ENCODE measurements around the gene CYP2A6. TPM values are rescaled to one million over a fixed set of nuclear protein-coding genes. Genes with fewer than 3 reads are reported as not detected.
"Not testable (repeated sequence)": the region's sequence is repeated elsewhere in the genome, so short reads cannot be mapped to it uniquely, and the experiment has no call there.

Gene CYP2A6
- total RNA-seq, 1 donor from 2014 or later = 1.9 TPM

- not testable (repeated sequence) for DNase-seq (ENCODE audit: low spot score)
Measured at GRCh38 chr19:40843653-40844052, 6.6 kb downstream of the CYP2A6 start.

GRCh38 chr19:40842997-40843652 is 7.1 kb downstream of the CYP2A6 start:
- not testable (repeated sequence) for DNase-seq (ENCODE audit: low spot score)

GRCh38 chr19:40842012-40842411 is 8.2 kb downstream of the CYP2A6 start:
- DNase-seq (ENCODE audit: low spot score) = not testable (repeated sequence)

- DNase-seq (ENCODE audit: low spot score) = not testable (repeated sequence)
Measured at GRCh38 chr19:40838477-40838876, 11.8 kb downstream of the CYP2A6 start.

GRCh38 chr19:40836754-40837429 is 13.4 kb downstream of the CYP2A6 start:
- no peak for DNase-seq (ENCODE audit: low spot score)

- not testable (repeated sequence) for DNase-seq (ENCODE audit: low spot score)
Measured at GRCh38 chr19:40833728-40834533, 16.3 kb downstream of the CYP2A6 start.

- not testable (repeated sequence) for DNase-seq (ENCODE audit: low spot score)
Measured at GRCh38 chr19:40832431-40832790, 17.8 kb downstream of the CYP2A6 start.

- no peak for DNase-seq (ENCODE audit: low spot score)
Measured at GRCh38 chr19:40831502-40832430, 18.5 kb downstream of the CYP2A6 start.

- not testable (repeated sequence) for DNase-seq (ENCODE audit: low spot score)
Measured at GRCh38 chr19:40830741-40831140, 19.5 kb downstream of the CYP2A6 start.

- DNase-seq (ENCODE audit: low spot score) = no peak
Measured at GRCh38 chr19:40829205-40829604, 21.0 kb downstream of the CYP2A6 start.

GRCh38 chr19:40827386-40828247 is 22.6 kb downstream of the CYP2A6 start:
- peak; percentile 5 for DNase-seq (ENCODE audit: low spot score)

- peak; percentile 10 for DNase-seq (ENCODE audit: low spot score)
Measured at GRCh38 chr19:40826699-40827385, 23.4 kb downstream of the CYP2A6 start.

GRCh38 chr19:40826312-40826698 is 23.9 kb downstream of the CYP2A6 start:
- peak; percentile 2 for DNase-seq (ENCODE audit: low spot score)

GRCh38 chr19:40825460-40826095 is 24.7 kb downstream of the CYP2A6 start:
- peak; percentile 3 for DNase-seq (ENCODE audit: low spot score)

- peak; percentile 9 for DNase-seq (ENCODE audit: low spot score)
Measured at GRCh38 chr19:40824916-40825315, 25.3 kb downstream of the CYP2A6 start.

GRCh38 chr19:40822704-40823553 is 27.3 kb downstream of the CYP2A6 start:
- DNase-seq (ENCODE audit: low spot score) = peak; percentile 43

GRCh38 chr19:40822161-40822560 is 28.1 kb downstream of the CYP2A6 start:
- DNase-seq (ENCODE audit: low spot score) = peak; percentile 9

- peak; percentile 41 for DNase-seq (ENCODE audit: low spot score)
Measured at GRCh38 chr19:40819479-40820234, 30.6 kb downstream of the CYP2A6 start.
